Vagina (tissue), 2 donors: Measurements from ENCODE around the gene CCBE1. TPM values are rescaled to one million over a fixed set of nuclear protein-coding genes. Genes with fewer than 3 reads are reported as not detected.

Experiments used
- DNase-seq, 2 donors: peaks; one replicate each; pipeline ENCODE4 v3.0.0-alpha.2; 2017; ENCODE audit errors: extremely low spot score in 2 of 2
- H3K27ac ChIP-seq: fragments of 200-600 bp; sonication (generic); one replicate; pipeline ENCODE4 v1.5.1; 2019
- H3K27me3 ChIP-seq: fragments of 200-600 bp; sonication (generic); one replicate; pipeline ENCODE4 v1.5.1; 2019
- H3K36me3 ChIP-seq, 2 donors: fragments of 200-600 bp; sonication (generic); one replicate each; pipeline ENCODE4 v1.5.1; 2017 to 2019
- H3K4me1 ChIP-seq: fragments of 200-600 bp; sonication (generic); one replicate; pipeline ENCODE4 v1.5.1; 2019
- H3K4me3 ChIP-seq, 2 donors: fragments of 200-600 bp; sonication (generic); 1 replicate in 1 of 2; 2 replicates in 1 of 2; pipeline ENCODE4 v1.5.1; 2016 to 2019
- H3K9me3 ChIP-seq: fragments of 200-600 bp; sonication (generic); one replicate; pipeline ENCODE4 v1.5.1; 2019
- POLR2A ChIP-seq, 2 donors: fragments of 450-650 bp; IDR thresholded peaks; one replicate each; pipeline ENCODE4 v1.6.1; 2017; ENCODE audit warnings: antibody characterized with exemption in 2 of 2, mild to moderate bottlenecking in 2 of 2, moderate library complexity in 2 of 2
- POLR2AphosphoS5 ChIP-seq, 2 donors: sonication (generic); formaldehyde crosslinking; IDR thresholded peaks; one replicate each; pipeline ENCODE4 v1.9.0; 2017; ENCODE audit warnings: antibody characterized with exemption in 2 of 2, mild to moderate bottlenecking in 2 of 2, low read depth in 1 of 2; ENCODE audit not compliant: insufficient read depth in 1 of 2
- intact Hi-C: fragments of 100-400 bp; cut with DNase I; formaldehyde crosslinking; loops from one replicate; pipeline ENCODE4 v1.15.1; 2023
- total RNA-seq: library from RNA; depleted of rRNA; stranded (reverse); fragments of >200 nt; gene quantifications from one replicate; pipeline ENCODE4 v1.2.3, GENCODE V29; 2016
- TF ChIP-seq, protein P1 (sequence below), 3 experiments: fragments of 450-650 bp in 2 of 3; fragments of 200-600 bp in 1 of 3; sonication (generic) in 1 of 3; IDR thresholded peaks; one replicate each; pipeline ENCODE4 v1.5.1; 2017 to 2019; ENCODE audit warnings: antibody characterized with exemption in 3 of 3, mild to moderate bottlenecking in 2 of 3, moderate library complexity in 2 of 3

The CCBE1 gene
- total RNA-seq, 1 donor from 2014 or later, result 2.9 TPM

DNA sequence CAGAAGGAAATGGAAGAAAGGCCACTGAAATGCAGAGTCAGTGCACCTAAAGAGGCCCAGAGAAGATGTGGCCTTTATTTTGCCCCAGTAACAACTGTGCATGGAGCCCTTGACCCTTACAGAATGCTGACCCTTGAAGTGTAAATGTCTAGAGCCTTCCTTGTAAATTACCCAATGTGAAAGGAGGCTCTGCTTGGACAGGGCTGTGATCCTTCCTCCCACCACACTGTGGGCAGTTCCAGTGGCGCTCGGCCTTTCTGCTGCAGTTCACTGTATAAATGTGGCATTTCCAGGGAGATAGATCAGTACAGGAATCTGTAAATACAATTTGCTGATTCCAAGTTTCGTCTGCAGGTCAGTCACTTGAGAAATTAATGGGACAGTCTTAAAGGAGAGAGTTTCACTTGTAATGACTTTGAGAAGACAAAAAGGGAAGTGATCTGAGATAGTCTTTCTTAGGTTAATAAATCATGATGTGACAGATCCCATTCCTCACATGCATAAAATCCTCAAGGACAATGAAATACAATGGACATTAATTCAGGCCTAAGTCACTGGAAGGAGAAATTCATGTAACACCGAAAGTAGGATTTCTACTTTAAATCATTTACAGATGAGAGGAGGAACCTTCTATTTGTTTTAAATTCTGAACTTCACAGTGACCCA is 204.3 kb downstream of the CCBE1 start:
- DNase-seq, result no peak
- no peaks in the 10 kb centered on the region for H3K27me3 ChIP-seq
- H3K9me3 ChIP-seq, result no peaks in the 10 kb centered on the region
- H3K4me1 ChIP-seq, result no peaks in the 10 kb centered on the region
- no peaks in the 10 kb centered on the region for H3K36me3 ChIP-seq
- TF ChIP-seq, protein P1, sequence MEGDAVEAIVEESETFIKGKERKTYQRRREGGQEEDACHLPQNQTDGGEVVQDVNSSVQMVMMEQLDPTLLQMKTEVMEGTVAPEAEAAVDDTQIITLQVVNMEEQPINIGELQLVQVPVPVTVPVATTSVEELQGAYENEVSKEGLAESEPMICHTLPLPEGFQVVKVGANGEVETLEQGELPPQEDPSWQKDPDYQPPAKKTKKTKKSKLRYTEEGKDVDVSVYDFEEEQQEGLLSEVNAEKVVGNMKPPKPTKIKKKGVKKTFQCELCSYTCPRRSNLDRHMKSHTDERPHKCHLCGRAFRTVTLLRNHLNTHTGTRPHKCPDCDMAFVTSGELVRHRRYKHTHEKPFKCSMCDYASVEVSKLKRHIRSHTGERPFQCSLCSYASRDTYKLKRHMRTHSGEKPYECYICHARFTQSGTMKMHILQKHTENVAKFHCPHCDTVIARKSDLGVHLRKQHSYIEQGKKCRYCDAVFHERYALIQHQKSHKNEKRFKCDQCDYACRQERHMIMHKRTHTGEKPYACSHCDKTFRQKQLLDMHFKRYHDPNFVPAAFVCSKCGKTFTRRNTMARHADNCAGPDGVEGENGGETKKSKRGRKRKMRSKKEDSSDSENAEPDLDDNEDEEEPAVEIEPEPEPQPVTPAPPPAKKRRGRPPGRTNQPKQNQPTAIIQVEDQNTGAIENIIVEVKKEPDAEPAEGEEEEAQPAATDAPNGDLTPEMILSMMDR (IDR thresholded peaks at IDR 0.05), result no peak
- TF ChIP-seq POLR2AphosphoS5 (IDR thresholded peaks at IDR 0.05; ENCODE audit: insufficient read depth in 1 of 2, low read depth in 1 of 2), result no peak
- no peak for TF ChIP-seq POLR2A (IDR thresholded peaks at IDR 0.05)
- H3K4me3 ChIP-seq, result no peak overlapping the region
- intact Hi-C loops, result no loop called here
- H3K27ac ChIP-seq, result no peak overlapping the region

DNA sequence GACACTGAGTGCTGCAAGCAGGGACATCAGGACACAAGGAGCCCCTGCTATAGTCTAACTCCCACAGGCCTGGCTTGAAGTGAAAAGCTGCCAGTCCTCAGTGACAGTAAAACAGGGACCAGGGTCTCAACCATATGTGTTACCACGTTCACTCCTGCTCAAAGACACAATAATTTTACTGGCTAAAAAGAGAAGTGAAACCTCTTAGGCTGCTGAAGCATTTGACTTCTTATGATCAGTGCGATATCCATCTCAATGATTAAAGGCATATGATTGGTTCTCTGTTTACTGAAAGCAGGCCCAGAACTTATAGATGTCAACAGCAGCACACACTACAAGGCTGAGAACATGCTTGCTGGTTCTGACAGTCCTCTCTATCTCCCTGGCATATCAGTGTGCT is 208.3 kb downstream of the CCBE1 start:
- intact Hi-C loops, result no loop called here
- H3K27me3 ChIP-seq, result no peaks in the 10 kb centered on the region
- TF ChIP-seq POLR2AphosphoS5 (IDR thresholded peaks at IDR 0.05; ENCODE audit: insufficient read depth in 1 of 2, low read depth in 1 of 2) (no peak), POLR2A (IDR thresholded peaks at IDR 0.05) (no peak)
- TF ChIP-seq, protein P1 (IDR thresholded peaks at IDR 0.05), result no peak

DNA sequence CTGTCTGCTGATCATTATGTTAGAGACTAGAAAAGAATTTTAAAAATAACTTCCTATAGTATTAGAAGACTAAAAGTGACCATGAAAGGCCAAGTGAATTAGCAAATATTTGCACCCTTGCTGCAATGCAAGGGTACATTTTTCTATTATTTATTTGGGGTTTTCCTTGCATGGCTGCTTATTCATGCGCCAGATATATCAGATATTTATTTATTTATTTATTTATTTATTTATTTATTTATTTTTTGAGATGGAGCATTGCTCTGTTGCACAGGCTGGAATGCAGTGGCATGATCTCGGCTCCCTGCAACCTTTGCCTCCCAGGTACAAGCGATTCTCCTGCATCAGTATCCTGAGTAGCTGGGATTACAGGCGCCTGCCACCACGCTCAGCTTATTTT is 211.8 kb downstream of the CCBE1 start:
- Histone ChIP-seq H3K9me3 (no peaks in the 10 kb centered on the region), H3K4me1 (peaks cover 10% of the 10 kb centered on the region), H3K27me3 (no peaks in the 10 kb centered on the region), H3K27ac (no peak overlapping the region), H3K36me3 (no peaks in the 10 kb centered on the region), H3K4me3 (no peak overlapping the region)
- intact Hi-C loops, result no loop called here
- DNase-seq, result no peak
- TF ChIP-seq POLR2AphosphoS5 (IDR thresholded peaks at IDR 0.05; ENCODE audit: insufficient read depth in 1 of 2, low read depth in 1 of 2), result no peak
- TF ChIP-seq, protein P1 (IDR thresholded peaks at IDR 0.05), result no peak
- TF ChIP-seq POLR2A (IDR thresholded peaks at IDR 0.05), result no peak

More for the DNA sequence above, 208.3 kb downstream of the CCBE1 start:
- no peak overlapping the region for H3K4me3 ChIP-seq
- no peak for DNase-seq
- peaks cover 10% of the 10 kb centered on the region for H3K4me1 ChIP-seq
- H3K27ac ChIP-seq, result no peak overlapping the region
- no peaks in the 10 kb centered on the region for H3K9me3 ChIP-seq
- H3K36me3 ChIP-seq, result no peaks in the 10 kb centered on the region

DNA sequence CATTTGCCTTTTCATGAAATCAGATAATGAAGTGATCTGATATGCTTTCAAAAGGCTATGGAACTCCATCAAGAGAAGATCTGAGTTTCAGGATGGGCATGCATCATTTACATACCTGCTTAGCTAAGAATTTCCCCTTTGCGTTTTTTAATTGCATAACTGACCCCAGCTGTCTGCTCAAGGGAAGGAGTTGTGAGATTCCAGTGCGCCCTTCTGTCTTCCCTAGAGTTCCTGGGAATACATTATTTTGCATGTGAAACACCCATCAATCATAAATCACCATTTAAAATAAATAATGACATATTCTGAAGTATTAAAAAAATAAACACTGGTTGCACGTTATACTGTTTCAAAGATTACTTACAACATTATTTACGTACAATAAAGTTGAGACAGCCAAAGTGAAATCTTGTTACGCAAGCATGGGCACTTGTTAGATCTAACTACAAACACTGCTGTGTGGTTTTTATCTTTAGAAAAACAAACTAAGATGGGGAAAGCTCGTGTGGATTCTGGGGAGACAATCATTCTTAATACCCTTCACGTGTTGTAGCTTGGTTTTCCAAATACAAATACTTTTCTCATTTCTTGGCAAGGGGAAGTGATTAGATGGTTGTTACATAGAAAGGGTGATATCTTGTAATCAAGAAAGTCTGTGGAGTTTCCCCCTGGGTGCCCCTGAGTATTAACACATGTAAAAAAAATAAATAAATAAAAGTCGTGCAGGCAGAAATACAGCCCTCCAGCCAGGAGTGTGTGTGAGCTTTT is 212.5 kb downstream of the CCBE1 start:
- DNase-seq, result no peak
- intact Hi-C loops, result no loop called here
- H3K36me3 ChIP-seq, result no peaks in the 10 kb centered on the region
- TF ChIP-seq POLR2A (IDR thresholded peaks at IDR 0.05), result no peak
- no peak for TF ChIP-seq POLR2AphosphoS5 (IDR thresholded peaks at IDR 0.05; ENCODE audit: insufficient read depth in 1 of 2, low read depth in 1 of 2)
- TF ChIP-seq, protein P1 (IDR thresholded peaks at IDR 0.05), result no peak
- H3K9me3 ChIP-seq, result no peaks in the 10 kb centered on the region
- H3K4me1 ChIP-seq, result peaks cover 10% of the 10 kb centered on the region
- no peak overlapping the region for H3K27ac ChIP-seq
- H3K27me3 ChIP-seq, result no peaks in the 10 kb centered on the region
- no peak overlapping the region for H3K4me3 ChIP-seq

DNA sequence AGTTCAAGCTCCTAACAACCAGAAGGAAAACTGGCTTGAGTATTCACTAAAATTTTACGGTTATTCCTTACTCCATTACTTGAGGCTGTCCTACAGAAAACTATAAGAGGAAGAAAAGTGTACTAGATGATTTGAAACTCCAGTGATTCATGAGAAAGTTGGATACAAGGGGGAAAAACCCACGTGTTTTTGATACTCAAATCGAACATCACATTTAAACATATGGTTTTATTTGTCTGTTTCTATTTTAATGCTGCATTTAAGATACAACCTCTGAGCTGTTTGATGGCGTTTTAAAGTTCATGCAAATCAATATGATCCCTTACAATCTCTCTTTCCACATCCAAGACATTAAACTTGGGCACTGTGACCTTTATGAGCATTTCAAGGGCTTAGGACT is 213.1 kb downstream of the CCBE1 start:
- H3K36me3 ChIP-seq, result no peaks in the 10 kb centered on the region
- no peaks in the 10 kb centered on the region for H3K9me3 ChIP-seq
- peaks cover 10% of the 10 kb centered on the region for H3K4me1 ChIP-seq
- no peak overlapping the region for H3K4me3 ChIP-seq
- DNase-seq, result no peak
- no peak overlapping the region for H3K27ac ChIP-seq
- no peaks in the 10 kb centered on the region for H3K27me3 ChIP-seq
- TF ChIP-seq POLR2A (IDR thresholded peaks at IDR 0.05) (no peak), POLR2AphosphoS5 (IDR thresholded peaks at IDR 0.05; ENCODE audit: insufficient read depth in 1 of 2, low read depth in 1 of 2) (no peak)
- TF ChIP-seq, protein P1 (IDR thresholded peaks at IDR 0.05), result no peak
- intact Hi-C loops, result no loop called here
